Measurements from ENCODE around the gene DUSP8. TPM values are rescaled to one million over a fixed set of nuclear protein-coding genes. Genes with fewer than 3 reads are reported as not detected.

The DUSP8 gene
- total RNA-seq, 1 experiment from 2014 or later: 4.4 TPM

- no peak overlapping the region for H3K9ac ChIP-seq (ENCODE audit: extremely low read depth, insufficient read length, low read length)
- H3K79me2 ChIP-seq (ENCODE audit: insufficient read depth, low read length): no peaks in the 10 kb centered on the region
Observed at GRCh38 chr11:1565904-1566247, 6.2 kb downstream of the DUSP8 start.

More at GRCh38 chr11:1565904-1566247, 6.2 kb downstream of the DUSP8 start:
- Histone ChIP-seq H2BK120ac (ENCODE audit: low read depth, low read length, poor library complexity, severe bottlenecking) (no peak overlapping the region), H3K27me3 (ENCODE audit: insufficient read depth, low read length) (no peaks in the 10 kb centered on the region; the same call in 1 of the 2 replicates), H3K23me2 (ENCODE audit: insufficient read length, low read depth, low read length, poor library complexity, severe bottlenecking) (peaks cover under 1% of the 10 kb centered on the region), H3K18ac (ENCODE audit: insufficient read length, low read depth, low read length) (no peak overlapping the region), H4K91ac (ENCODE audit: insufficient read length, low read depth, low read length) (no peak overlapping the region), H3K14ac (ENCODE audit: insufficient read depth, low read length) (no peak overlapping the region; the same call in 1 of the 2 replicates), H2BK5ac (ENCODE audit: insufficient read length, low read length) (no peak overlapping the region), H3K4me2 (ENCODE audit: insufficient read depth, insufficient read length, low read length) (no peak overlapping the region), H2AK5ac (ENCODE audit: insufficient read length, low read length) (no peak overlapping the region), H2BK20ac (ENCODE audit: low read depth, low read length, poor library complexity, severe bottlenecking) (no peak overlapping the region), H4K20me1 (ENCODE audit: control insufficient read depth, insufficient read depth, insufficient read length) (no peaks in the 10 kb centered on the region), H3T11ph (ENCODE audit: low read length) (no peak overlapping the region), H3K79me1 (ENCODE audit: insufficient read depth, low read depth, low read length, poor library complexity, severe bottlenecking) (no peaks in the 10 kb centered on the region), H3K4ac (ENCODE audit: low read depth, low read length) (no peak overlapping the region), H4K5ac (ENCODE audit: insufficient read length, low read depth, low read length) (no peak overlapping the region), H3K23ac (ENCODE audit: insufficient read length, low read depth, low read length) (no peak overlapping the region), H3K4me1 (ENCODE audit: insufficient read depth, low read length) (no peaks in the 10 kb centered on the region; the same call in 1 of the 2 replicates), H2BK12ac (ENCODE audit: insufficient read length, low read depth, low read length) (no peak overlapping the region), H3K27ac (ENCODE audit: insufficient read length, low read depth, low read length) (no peak overlapping the region), H2AFZ (ENCODE audit: low read length) (no peak overlapping the region), H2BK15ac (ENCODE audit: low read depth, low read length) (no peak overlapping the region), H3K9me3 (ENCODE audit: control insufficient read depth, low read depth, low read length) (no peaks in the 10 kb centered on the region), H4K8ac (replicated peaks; ENCODE audit: insufficient read length, low read depth, low read length) (no peak overlapping the region), H3K56ac (ENCODE audit: insufficient read length, low read depth, low read length) (no peak overlapping the region)
- TF ChIP-seq, protein P1, sequence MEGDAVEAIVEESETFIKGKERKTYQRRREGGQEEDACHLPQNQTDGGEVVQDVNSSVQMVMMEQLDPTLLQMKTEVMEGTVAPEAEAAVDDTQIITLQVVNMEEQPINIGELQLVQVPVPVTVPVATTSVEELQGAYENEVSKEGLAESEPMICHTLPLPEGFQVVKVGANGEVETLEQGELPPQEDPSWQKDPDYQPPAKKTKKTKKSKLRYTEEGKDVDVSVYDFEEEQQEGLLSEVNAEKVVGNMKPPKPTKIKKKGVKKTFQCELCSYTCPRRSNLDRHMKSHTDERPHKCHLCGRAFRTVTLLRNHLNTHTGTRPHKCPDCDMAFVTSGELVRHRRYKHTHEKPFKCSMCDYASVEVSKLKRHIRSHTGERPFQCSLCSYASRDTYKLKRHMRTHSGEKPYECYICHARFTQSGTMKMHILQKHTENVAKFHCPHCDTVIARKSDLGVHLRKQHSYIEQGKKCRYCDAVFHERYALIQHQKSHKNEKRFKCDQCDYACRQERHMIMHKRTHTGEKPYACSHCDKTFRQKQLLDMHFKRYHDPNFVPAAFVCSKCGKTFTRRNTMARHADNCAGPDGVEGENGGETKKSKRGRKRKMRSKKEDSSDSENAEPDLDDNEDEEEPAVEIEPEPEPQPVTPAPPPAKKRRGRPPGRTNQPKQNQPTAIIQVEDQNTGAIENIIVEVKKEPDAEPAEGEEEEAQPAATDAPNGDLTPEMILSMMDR (conservative IDR thresholded peaks at IDR 0.05): no peak
- no CpG with 5 or more reads among the region's 5 CpGs for WGBS (ENCODE audit: extremely low coverage, insufficient read length, low lambda C conversion rate)
- H3K27me3 Mint-ChIP-seq (ENCODE audit: low read depth): peaks cover 38% of the 10 kb centered on the region
- H3K36me3 Mint-ChIP-seq (ENCODE audit: insufficient read depth in 1 of 3, low read depth in 3 of 3): no peaks in the 10 kb centered on the region
- no peaks in the 10 kb centered on the region for H3K9me3 Mint-ChIP-seq
- no peak for DNase-seq
- no peak overlapping the region for H3K27ac Mint-ChIP-seq
- no peak overlapping the region for H3K4me3 Mint-ChIP-seq
- H3K4me1 Mint-ChIP-seq: peaks cover 20 to 47% of the 10 kb centered on the region in 2 experiments
